Activated CD4-positive, alpha-beta memory T cell treated with anti-CD3 and anti-CD28 coated beads, Interleukin-2, amount 10 ng/mL, durations not matched to agents 7 days and 5 days (primary cell): Measurements from ENCODE around the gene SYT1. TPM values are rescaled to one million over a fixed set of nuclear protein-coding genes. Genes with fewer than 3 reads are reported as not detected.

Experiments
- CTCF ChIA-PET: fragments of 350-600 bp; sonication (Branson Sonifier 250); formaldehyde crosslinking; loops from one replicate; lab custom pipeline; 2021; ENCODE audit warnings: antibody characterized with exemption, inconsistent platforms; lab: Charles Lee
- POLR2A ChIA-PET: fragments of 350-600 bp; sonication (Branson Sonifier 250); formaldehyde crosslinking; loops from one replicate; lab custom pipeline; 2021; ENCODE audit warnings: antibody characterized with exemption; lab: Charles Lee
- DNase-seq: peaks from one replicate; pipeline ENCODE4 v3.0.0-alpha.2; 2020
- H3K27ac Mint-ChIP-seq: one replicate; pipeline ENCODE4 v1.8.0; 2021; ENCODE audit warnings: mild to moderate bottlenecking, mixed read lengths
- H3K27me3 Mint-ChIP-seq: one replicate; pipeline ENCODE4 v1.8.0; 2021; ENCODE audit warnings: mixed read lengths
- H3K36me3 Mint-ChIP-seq: one replicate; pipeline ENCODE4 v1.8.0; 2021; ENCODE audit warnings: low read depth, mixed read lengths
- H3K4me1 Mint-ChIP-seq: one replicate; pipeline ENCODE4 v1.8.0; 2021; ENCODE audit warnings: mixed read lengths
- H3K4me3 Mint-ChIP-seq: one replicate; pipeline ENCODE4 v1.8.0; 2021; ENCODE audit warnings: mild to moderate bottlenecking, mixed read lengths
- H3K9me3 Mint-ChIP-seq: one replicate; pipeline ENCODE4 v1.8.0; 2021; ENCODE audit warnings: mixed read lengths
- total RNA-seq, 2 experiments: library from RNA; stranded (reverse); gene quantifications; one replicate each; pipeline ENCODE4 v1.2.3, GENCODE V29; 2021

SYT1 gene
- total RNA-seq, 2 experiments from 2014 or later = not detected

DNA sequence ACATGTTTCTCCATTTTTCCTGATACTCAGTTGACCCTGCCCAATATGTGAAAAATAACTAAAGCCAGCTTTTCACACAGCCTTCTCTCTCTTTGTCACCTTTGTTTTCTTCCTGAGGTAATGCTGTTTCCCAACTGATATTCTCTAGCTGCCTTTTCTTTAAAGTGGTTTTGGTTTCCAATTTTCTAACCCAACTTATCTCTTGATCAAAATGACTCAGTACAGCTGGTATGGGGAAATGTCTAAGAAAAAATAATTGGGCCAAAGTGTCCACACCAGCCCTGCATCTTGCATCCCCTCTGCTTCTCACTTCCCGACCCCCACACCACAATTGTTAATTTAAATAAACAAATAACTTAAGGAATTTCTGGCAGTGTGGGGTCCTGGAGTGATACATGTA, 193.8 kb downstream of the SYT1 start:
- no peaks in the 10 kb centered on the region for H3K9me3 Mint-ChIP-seq
- no peak overlapping the region for H3K27ac Mint-ChIP-seq
- no peak for DNase-seq
- H3K4me1 Mint-ChIP-seq = no peaks in the 10 kb centered on the region
- H3K36me3 Mint-ChIP-seq = no peaks in the 10 kb centered on the region
- ChIA-PET POLR2A (no interaction called here), CTCF (no interaction called here)
- no peaks in the 10 kb centered on the region for H3K27me3 Mint-ChIP-seq
- H3K4me3 Mint-ChIP-seq = no peak overlapping the region

DNA sequence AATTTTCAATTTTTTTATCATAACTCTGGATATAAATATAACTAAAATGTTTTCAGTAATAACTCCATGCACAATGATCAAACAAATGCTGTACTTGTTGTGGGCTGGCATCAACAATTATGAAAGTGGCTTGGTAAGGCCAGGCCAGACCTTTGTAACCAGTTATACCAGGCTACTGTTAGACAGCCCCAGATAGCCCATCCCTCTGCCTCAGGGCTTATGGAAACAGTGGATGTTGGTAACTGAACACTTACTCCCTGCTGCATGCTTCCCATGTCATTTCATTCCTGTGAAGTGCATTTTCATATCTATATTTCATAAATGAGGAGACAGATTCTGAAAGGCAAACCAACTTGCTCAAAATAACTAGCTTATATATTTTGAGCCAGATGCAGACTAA, 195.0 kb downstream of the SYT1 start:
- ChIA-PET POLR2A (no interaction called here), CTCF (no interaction called here)
- Mint-ChIP-seq H3K4me1 (no peaks in the 10 kb centered on the region), H3K27me3 (no peaks in the 10 kb centered on the region), H3K4me3 (no peak overlapping the region), H3K27ac (no peak overlapping the region), H3K36me3 (no peaks in the 10 kb centered on the region), H3K9me3 (peaks cover 4% of the 10 kb centered on the region)
- DNase-seq = no peak

DNA sequence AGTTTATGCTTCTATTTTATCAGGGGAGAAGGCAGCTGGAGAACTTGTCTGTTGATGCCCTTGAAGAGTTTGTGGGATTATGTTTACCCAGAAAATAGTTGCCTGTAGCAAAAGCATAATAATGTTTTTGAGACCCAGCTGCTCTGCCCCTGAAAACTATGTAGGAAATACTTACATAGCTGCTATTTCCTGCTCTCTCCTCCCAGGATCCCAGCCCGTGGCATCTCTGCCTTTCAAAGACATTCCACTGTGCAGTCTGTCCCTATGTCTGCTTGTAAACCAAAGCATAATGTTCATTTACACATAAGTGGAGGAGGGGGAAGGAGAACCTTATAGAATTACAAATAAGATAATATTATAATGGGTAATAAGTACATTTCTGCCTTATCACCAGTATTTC, 198.7 kb downstream of the SYT1 start:
- POLR2A ChIA-PET = no interaction called here
- H3K27ac Mint-ChIP-seq = no peak overlapping the region

DNA sequence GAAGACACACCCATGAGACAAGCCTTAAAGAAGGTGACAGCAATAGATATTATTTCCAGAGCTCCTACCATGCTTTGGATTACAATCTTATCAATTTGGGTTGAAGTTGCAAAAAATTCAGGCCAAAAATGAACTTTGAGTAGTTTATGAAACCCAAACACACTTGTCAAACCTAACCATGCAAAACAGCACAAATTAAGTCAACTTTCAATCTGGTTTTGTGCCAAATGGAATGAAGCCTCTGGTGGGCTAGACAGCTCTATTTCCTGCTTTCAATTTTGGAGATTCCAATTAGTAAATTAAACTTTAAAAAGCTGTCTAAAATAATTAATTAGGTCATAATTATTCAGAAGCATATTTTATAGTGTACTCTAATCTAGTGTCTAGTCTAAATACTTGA, 203.4 kb downstream of the SYT1 start:
- H3K4me1 Mint-ChIP-seq = no peaks in the 10 kb centered on the region
- CTCF ChIA-PET = no interaction called here
- peaks cover 7% of the 10 kb centered on the region for H3K9me3 Mint-ChIP-seq
- H3K36me3 Mint-ChIP-seq = no peaks in the 10 kb centered on the region
- H3K27me3 Mint-ChIP-seq = no peaks in the 10 kb centered on the region
- H3K4me3 Mint-ChIP-seq = no peak overlapping the region
- no peak for DNase-seq
- POLR2A ChIA-PET = no interaction called here
- H3K27ac Mint-ChIP-seq = no peak overlapping the region

More for the DNA sequence above, 198.7 kb downstream of the SYT1 start:
- H3K9me3 Mint-ChIP-seq = peaks cover 7% of the 10 kb centered on the region
- no peaks in the 10 kb centered on the region for H3K27me3 Mint-ChIP-seq
- no peak overlapping the region for H3K4me3 Mint-ChIP-seq
- CTCF ChIA-PET = no interaction called here
- no peaks in the 10 kb centered on the region for H3K36me3 Mint-ChIP-seq
- no peaks in the 10 kb centered on the region for H3K4me1 Mint-ChIP-seq
- no peak for DNase-seq

DNA sequence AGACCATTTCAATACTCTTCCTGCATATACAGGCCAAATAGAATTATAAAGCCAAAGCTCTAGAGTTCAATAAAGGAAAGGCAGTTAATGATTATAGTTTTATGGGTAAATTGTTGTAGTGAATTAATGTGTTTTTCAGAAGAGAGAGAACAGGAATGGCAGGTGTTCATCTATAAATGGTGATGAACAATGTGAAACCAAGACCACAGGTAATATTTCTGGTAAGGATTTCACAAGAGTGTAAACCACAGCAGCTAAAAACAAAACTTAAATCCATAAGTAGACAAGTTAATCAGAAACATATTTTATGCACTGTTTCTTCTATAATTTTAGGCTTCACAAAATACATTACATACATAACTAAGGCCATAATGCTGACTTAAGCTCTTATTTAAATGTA, 204.4 kb downstream of the SYT1 start:
- no peaks in the 10 kb centered on the region for H3K27me3 Mint-ChIP-seq
- H3K4me3 Mint-ChIP-seq = no peak overlapping the region
- peaks cover 4% of the 10 kb centered on the region for H3K9me3 Mint-ChIP-seq
- H3K36me3 Mint-ChIP-seq = no peaks in the 10 kb centered on the region
- DNase-seq = no peak
- no peaks in the 10 kb centered on the region for H3K4me1 Mint-ChIP-seq
- POLR2A ChIA-PET = no interaction called here
- H3K27ac Mint-ChIP-seq = no peak overlapping the region
- CTCF ChIA-PET = no interaction called here

DNA sequence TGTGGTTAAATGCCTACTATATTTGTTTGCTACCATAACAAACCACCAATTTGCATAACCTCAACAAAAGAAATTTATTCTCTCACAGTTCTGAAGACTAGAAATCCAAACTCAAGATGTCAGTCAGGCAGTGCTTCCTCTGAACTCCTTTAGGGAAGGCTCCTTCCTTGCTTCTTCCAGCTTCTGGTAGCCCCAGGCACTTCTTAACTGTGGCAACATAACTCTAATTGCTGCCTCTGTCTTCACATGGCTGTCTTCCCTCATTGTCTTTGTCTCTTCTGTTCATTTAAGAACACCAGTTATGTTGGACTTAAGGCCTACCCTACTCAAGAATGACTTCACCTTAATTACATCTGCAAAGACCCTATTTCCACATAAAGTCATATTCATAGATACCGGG, 206.9 kb downstream of the SYT1 start:
- Mint-ChIP-seq H3K9me3 (peaks cover 9% of the 10 kb centered on the region), H3K4me3 (no peak overlapping the region), H3K4me1 (no peaks in the 10 kb centered on the region), H3K27me3 (no peaks in the 10 kb centered on the region), H3K27ac (no peak overlapping the region), H3K36me3 (no peaks in the 10 kb centered on the region)
- POLR2A ChIA-PET = no interaction called here
- no peak for DNase-seq
- CTCF ChIA-PET = no interaction called here

DNA sequence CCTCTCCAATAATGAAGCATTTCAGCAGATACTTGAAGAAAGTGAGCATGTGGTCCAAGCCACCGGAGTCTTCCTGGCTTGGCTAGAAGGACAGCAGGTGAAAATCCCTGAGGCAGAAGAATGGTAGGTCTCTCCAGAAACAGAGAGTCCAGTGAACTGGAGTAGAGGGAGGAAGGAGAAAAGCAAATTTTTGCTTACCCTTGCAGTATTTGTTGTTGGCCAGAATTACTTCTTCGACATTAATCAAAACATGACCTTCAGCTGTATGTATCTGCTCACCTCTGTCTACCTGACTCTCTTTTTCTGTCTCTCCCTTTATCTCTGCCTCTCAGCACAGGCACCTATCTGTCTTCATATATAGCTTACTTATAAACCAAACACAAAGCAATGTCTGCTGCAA, 208.9 kb downstream of the SYT1 start:
- H3K4me1 Mint-ChIP-seq = no peaks in the 10 kb centered on the region
- POLR2A ChIA-PET = no interaction called here
- H3K4me3 Mint-ChIP-seq = no peak overlapping the region
- no peaks in the 10 kb centered on the region for H3K36me3 Mint-ChIP-seq
- peaks cover 6% of the 10 kb centered on the region for H3K9me3 Mint-ChIP-seq
- CTCF ChIA-PET = no interaction called here
- H3K27ac Mint-ChIP-seq = no peak overlapping the region
- DNase-seq = no peak
- H3K27me3 Mint-ChIP-seq = no peaks in the 10 kb centered on the region

DNA sequence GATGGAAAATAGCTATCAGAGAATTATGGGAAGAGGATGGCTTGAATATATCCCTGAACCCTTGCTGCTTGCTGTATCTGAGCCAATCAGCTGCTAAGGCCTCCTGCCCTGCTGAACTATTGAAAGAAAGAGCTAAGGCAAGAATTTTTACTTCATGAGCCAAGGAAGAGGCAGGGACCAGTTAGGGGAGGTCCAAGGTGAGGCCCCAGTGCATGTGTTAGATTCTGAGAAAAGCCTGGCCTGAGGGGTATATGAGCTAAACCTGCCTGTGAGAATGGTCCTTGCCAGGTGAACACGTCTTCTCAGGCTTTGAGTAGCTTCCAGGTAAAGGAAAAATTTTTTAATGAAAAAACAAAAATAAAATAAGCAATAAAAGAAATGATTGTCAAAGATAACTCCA, 218.0 kb downstream of the SYT1 start:
- Mint-ChIP-seq H3K27ac (no peak overlapping the region), H3K36me3 (no peaks in the 10 kb centered on the region), H3K9me3 (no peaks in the 10 kb centered on the region), H3K4me1 (no peaks in the 10 kb centered on the region), H3K27me3 (no peaks in the 10 kb centered on the region), H3K4me3 (no peak overlapping the region)
- ChIA-PET CTCF (no interaction called here), POLR2A (no interaction called here)
- DNase-seq = no peak

DNA sequence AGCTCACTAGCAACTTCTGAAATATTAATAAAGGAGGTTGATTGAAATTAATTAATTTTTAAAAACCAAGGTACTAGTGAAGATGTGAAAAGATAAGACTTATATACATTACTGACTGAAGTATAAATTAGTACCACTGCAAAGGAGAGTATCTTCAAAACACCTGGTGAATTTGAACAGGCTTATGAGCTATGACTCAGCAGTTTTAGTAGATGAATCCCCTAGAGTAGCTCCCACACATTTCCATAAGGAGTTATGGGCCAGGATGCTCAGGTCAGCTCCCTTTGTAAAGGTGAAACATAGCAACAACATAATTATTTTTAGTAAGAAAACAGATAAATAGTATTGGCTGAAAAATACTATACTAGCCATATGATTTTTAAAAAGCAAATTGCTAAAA, 218.6 kb downstream of the SYT1 start:
- CTCF ChIA-PET = no interaction called here
- H3K4me3 Mint-ChIP-seq = no peak overlapping the region
- POLR2A ChIA-PET = no interaction called here
- H3K36me3 Mint-ChIP-seq = no peaks in the 10 kb centered on the region
- H3K9me3 Mint-ChIP-seq = peaks cover under 1% of the 10 kb centered on the region
- H3K4me1 Mint-ChIP-seq = no peaks in the 10 kb centered on the region
- H3K27ac Mint-ChIP-seq = no peak overlapping the region
- no peaks in the 10 kb centered on the region for H3K27me3 Mint-ChIP-seq
- DNase-seq = no peak

DNA sequence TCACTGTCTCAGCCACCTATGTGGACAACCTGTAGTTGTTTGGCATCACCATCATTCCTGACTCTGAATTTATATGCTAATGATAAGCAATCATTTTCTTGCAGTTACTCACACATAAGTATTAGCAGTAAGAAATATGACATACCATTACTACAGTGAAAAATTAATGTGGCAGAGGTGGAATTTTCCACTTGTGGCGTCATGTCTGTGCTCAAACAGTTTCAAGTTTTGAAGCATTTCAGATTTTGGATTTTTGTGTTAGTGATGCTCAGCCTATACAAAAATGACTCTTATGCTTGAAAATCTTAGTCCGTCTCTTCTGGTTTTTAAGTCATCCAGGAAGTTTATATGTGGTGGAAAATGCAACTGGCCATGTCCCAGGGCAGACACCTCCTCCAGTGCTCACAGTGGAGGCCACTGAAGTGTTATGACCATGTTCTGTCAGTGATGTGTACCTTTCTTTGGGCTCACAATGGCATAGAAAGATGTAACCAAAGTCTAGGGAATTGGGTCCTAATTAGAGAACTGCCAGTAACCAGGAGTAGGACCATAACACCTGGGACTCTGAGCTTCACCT, 220.6 kb downstream of the SYT1 start:
- Mint-ChIP-seq H3K36me3 (no peaks in the 10 kb centered on the region), H3K4me3 (no peak overlapping the region), H3K9me3 (peaks cover 4% of the 10 kb centered on the region), H3K4me1 (no peaks in the 10 kb centered on the region), H3K27ac (no peak overlapping the region), H3K27me3 (no peaks in the 10 kb centered on the region)
- no peak for DNase-seq
- POLR2A ChIA-PET = no interaction called here
- CTCF ChIA-PET = no interaction called here

DNA sequence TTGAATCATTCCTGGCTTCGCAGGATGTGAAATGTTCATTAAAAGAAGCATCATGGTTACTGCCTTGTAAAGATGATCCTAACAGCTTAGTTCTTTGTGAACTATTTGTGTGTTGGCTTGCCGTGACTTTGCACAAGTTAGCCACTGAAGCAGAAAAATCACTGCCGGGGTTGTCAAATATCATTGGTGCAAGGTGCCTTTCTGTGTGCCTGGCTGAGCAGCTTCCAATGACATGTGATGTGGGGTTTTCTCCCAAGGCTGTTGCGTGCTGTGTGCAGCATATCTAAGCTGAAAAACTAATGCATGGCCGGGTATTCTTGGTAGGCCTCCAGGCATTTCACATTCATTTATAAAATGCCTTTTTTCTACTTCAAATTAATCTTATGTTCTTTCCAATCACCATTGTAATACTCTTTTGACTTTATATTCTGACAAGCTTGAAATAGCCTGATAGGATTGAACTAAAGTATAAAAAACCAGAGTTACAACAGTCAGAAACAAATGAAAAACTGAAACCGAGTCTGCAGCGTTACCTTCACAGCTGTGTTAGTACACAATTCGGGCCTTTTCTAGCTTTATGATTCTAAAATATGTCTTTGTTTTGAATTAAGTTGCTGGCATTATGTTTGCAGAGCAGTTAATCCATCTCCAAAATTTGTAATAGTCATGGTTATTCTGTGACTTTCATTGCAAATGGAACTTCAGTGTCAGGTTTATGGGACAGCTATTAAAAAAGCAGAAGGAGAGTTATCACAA, 222.1 kb downstream of the SYT1 start:
- Mint-ChIP-seq H3K27ac (no peak overlapping the region), H3K9me3 (peaks cover 4% of the 10 kb centered on the region), H3K27me3 (no peaks in the 10 kb centered on the region), H3K4me1 (no peaks in the 10 kb centered on the region), H3K4me3 (no peak overlapping the region), H3K36me3 (no peaks in the 10 kb centered on the region)
- ChIA-PET POLR2A (no interaction called here), CTCF (no interaction called here)
- no peak for DNase-seq

DNA sequence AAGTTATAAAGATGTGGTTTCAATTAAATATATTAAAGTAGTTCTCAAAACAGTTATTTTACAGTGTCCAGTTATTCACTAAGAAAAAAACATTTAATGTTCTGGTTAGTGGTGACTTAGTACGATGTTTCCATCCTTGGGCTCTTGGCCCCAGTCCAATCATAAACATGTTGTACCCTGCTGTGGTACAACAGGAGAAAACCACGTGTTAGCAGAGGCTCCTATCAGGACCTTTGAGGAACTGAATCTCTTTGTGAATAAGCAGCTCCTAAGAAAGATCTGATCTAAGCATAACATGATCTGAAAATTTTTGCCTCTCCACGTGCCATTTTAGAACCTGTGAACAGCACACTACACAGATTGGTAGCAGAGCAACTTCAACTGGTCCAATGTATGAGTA, 234.0 kb downstream of the SYT1 start:
- CTCF ChIA-PET = no interaction called here
- no peaks in the 10 kb centered on the region for H3K36me3 Mint-ChIP-seq
- H3K4me1 Mint-ChIP-seq = no peaks in the 10 kb centered on the region
- POLR2A ChIA-PET = interaction anchor here (0.6 kb wide), 1 partner anchor 42 kb away, joined by 3 read pairs; no protein-coding TSS in a partner anchor
- peaks cover 8% of the 10 kb centered on the region for H3K9me3 Mint-ChIP-seq
- no peaks in the 10 kb centered on the region for H3K27me3 Mint-ChIP-seq
- H3K27ac Mint-ChIP-seq = no peak overlapping the region
- DNase-seq = no peak
- no peak overlapping the region for H3K4me3 Mint-ChIP-seq

DNA sequence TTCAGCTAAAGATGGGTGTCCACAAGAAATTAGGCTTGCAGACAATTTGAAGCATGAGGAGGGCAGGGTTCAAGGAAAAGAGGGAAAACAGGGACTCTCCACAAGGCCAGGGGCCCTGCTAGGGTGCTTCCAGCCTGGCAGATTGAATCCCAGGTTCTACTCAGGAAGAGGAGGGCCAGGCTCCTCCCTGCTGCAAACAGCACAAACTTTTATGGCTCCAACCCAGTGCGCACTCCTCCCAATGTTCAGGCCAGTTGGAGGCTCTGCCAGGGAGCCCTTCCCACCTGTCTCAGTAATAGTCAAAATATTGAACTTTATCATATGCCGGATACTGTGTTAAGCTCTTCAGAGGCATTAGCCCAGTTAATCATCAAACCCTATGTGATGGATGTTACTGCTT, 244.4 kb downstream of the SYT1 start:
- H3K4me1 Mint-ChIP-seq = no peaks in the 10 kb centered on the region
- H3K36me3 Mint-ChIP-seq = no peaks in the 10 kb centered on the region
- no peak for DNase-seq
- no peak overlapping the region for H3K27ac Mint-ChIP-seq
- H3K9me3 Mint-ChIP-seq = peaks cover 2% of the 10 kb centered on the region
- ChIA-PET CTCF (no interaction called here), POLR2A (no interaction called here)
- no peak overlapping the region for H3K4me3 Mint-ChIP-seq
- H3K27me3 Mint-ChIP-seq = no peaks in the 10 kb centered on the region

DNA sequence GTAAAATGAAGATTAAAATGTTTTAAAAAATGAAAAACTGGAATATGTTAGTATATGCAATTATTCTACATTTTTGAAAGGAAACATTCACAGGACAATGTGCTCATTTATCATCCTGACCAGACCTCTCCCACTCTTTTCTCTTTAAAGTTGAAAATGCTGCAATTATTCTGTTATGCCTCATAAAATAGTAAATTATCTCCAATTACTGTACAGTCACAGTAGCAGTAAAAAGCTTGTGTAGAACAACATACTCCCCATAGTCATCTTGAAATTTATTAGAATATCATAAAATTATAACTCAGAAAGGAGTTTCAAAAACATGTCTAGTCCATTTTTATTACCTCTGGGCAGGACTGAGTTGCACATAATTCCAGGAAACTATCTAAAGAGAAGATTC, 250.3 kb downstream of the SYT1 start:
- no peaks in the 10 kb centered on the region for H3K27me3 Mint-ChIP-seq
- H3K4me3 Mint-ChIP-seq = no peak overlapping the region
- ChIA-PET CTCF (no interaction called here), POLR2A (no interaction called here)
- no peak for DNase-seq
- no peaks in the 10 kb centered on the region for H3K36me3 Mint-ChIP-seq
- H3K27ac Mint-ChIP-seq = no peak overlapping the region
- no peaks in the 10 kb centered on the region for H3K9me3 Mint-ChIP-seq
- H3K4me1 Mint-ChIP-seq = no peaks in the 10 kb centered on the region
